DMS114 treated with DMSO at 0.1 percent for 48 hours (cell line): ENCODE data around the gene EPHA4.

ENCODE experiments used
- DNase-seq: peaks from one replicate; lab custom pipeline; 2025; ENCODE audit not compliant: unreplicated experiment; lab: John Stamatoyannopoulos, UW

Gene EPHA4

DNA sequence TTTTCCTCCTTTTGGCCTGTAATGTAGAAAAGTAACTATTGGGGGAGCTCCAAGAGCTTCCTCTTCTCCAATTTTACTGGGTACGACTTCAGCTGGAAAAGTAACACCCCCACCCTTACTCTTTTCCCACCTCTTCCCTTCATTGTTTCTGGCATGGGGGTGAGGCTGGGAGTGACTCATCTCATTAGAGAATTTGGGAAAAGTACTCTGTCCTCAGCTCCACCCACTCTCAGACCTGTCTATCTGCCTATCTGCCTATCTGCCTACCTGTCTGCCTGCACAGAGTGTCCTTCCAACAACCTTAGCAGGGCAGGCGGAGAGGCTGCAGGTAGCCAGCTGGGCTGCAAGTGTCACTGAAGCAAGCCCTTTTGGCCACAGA lies 93.6 kb downstream of the EPHA4 start:
- no peak for DNase-seq

DNA sequence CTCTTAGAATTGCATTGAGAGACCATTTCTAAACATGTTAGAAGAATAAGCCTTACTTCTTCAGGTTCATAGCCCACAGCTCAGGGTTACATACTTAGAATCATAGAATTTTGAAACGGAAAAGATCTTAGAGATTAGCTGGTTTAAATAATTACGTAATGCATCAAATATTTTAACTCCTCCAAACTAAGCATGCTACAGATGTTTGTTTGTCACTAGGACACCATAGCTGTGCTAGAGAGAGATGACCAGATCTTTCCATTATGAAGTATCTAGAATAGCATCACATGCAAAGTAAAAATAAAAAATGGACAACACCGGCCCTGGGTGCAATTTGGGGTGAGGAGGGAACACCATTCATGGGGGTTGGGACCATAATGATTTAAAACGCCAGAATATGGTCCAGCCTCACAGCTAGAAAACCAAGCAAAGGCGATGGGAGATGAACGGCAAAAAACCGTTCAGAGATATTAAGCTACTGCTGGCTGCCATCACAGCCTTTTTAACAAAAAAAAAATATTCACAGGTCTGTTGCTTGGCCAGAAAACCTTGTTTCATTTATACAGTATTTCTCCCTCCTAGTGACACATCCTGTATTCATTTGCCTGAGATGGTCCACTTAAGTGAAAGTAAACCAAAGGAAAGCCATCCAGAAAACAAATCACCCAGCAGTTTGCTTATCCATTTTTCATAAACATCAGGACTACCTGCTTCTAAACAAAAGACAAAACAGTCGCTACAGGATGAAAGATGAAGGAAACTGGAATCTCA lies 94.2 kb downstream of the EPHA4 start:
- DNase-seq = no peak

DNA sequence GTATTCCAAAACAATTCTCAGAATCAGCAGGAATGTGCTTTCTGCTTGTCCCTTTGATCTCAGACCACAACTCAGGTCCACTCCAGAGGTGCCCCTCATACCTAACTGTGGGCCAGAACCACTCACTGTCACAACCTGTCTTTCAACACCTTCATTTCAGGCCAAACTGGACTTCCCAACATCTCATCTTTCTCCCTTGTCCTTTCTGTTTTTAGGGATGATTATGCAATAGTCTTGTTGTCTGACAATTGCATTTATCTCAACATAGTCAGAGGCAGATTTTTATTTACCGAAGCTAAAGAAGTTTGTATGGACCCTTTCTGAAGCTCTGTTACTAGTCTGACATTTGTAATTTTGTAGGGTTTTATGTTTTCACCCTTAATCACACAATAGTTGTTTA lies 95.9 kb downstream of the EPHA4 start:
- no peak for DNase-seq

DNA sequence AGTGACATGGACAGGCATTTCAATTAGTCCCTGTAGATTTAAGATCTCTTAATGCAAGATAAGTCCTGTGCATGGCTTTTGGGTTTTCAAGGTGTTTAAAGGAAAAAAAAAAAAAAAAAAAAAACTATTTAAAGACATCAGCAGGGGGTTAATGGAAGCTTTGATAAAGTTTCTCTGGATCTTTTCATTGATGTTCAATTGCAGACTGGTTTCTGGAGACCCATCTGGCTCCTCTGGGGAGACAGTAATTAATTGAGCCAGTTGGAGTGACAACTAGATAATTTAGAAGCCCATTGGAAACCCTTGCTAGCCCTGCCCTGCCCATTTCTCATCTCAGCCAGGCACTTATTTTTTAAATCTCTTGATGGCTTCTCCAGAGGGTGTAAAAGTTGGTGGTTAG lies 98.7 kb downstream of the EPHA4 start:
- no peak for DNase-seq

DNA sequence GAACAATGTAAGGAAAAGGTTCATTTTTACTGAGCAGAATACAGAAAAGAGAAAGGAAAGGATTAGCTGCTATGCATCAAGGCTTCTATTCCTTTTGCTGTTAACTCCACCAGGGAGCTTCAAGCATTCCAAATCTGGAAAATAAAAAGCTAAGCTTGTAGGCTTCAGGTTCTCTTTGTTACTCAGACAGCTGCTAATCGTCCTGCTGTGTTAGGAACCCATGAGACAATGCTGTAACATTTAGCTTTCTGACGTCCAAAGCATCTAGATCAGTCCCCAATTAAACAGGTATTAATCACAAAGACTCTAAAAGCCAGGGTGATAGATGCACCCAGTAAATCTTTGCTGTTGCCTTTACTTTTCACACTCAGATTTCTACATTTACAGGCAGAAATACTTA lies 103.8 kb downstream of the EPHA4 start:
- DNase-seq = no peak

DNA sequence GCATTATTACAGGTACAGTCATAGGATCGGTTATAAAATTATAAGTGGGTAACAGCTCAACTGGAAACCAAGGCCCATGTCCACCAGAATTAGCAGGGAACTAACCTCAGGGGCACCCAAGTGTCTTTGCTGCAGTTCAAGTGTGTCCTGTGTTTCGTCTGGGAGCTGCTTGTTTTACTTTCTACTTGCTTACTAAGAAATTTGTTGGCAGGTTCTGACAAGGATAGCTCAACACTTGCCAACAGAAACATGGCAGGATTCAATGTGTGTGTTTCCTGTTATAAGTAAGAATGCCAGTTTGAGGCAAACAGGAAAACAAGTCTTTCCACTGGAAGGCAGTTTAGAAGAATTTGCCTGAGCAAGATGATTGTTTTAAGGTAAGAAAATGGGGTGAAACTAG lies 104.5 kb downstream of the EPHA4 start:
- no peak for DNase-seq

DNA sequence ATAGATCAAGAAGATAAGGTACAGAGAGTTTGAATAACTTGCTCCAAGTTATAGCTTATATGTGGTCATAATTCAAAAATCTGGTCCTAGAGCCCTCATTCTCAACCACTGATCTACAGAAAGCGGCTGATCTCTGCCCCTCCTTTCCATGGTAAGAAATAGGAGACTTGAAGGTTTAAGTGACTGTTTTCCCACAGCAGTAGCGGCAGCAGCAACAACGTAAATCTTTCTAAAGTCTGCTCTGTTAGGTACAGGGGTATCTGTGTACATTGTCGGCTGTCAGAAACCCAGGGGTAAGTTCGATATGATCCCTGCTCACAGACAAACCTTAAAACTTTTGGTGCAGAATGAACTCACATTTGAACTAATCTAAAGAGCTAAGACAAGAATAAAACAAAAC lies 105.4 kb downstream of the EPHA4 start:
- DNase-seq = no peak

DNA sequence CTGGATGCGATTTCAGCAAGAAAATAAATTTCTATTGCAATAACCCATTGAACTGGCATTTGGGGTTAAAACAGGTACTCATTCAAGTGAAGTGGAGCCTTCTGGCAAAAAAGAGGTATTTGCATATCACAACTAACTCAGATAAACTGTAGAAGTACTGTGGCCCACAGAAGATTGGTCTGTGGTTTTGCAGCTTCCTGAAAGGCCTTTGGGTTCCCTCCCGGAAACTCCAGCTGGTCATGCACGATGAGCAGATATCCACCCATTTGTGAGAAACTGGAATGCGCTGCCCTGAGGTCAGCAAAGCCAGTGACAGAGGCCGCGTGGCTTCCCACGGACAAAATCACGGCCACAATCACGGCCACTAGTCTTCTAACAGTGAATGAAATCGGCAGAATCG lies 106.3 kb downstream of the EPHA4 start:
- DNase-seq = no peak

DNA sequence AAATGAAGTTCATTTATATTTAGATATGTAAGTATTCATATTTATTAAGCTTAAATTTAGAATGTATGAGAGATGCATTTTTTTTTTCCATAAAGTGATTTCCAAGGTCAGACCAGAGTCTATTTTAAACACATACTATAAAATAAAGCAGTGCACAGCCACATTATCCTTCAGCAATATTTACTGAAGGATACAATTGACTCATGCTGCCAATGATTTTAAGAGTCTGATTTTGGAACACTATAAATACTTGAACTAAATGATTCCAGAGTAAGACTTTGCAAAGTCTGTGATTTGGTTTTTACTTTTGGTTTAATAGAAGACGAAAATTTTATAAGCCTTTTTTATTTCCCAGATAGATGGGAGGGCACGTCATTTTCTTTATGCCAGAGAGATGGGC lies 107.1 kb downstream of the EPHA4 start:
- DNase-seq = no peak

DNA sequence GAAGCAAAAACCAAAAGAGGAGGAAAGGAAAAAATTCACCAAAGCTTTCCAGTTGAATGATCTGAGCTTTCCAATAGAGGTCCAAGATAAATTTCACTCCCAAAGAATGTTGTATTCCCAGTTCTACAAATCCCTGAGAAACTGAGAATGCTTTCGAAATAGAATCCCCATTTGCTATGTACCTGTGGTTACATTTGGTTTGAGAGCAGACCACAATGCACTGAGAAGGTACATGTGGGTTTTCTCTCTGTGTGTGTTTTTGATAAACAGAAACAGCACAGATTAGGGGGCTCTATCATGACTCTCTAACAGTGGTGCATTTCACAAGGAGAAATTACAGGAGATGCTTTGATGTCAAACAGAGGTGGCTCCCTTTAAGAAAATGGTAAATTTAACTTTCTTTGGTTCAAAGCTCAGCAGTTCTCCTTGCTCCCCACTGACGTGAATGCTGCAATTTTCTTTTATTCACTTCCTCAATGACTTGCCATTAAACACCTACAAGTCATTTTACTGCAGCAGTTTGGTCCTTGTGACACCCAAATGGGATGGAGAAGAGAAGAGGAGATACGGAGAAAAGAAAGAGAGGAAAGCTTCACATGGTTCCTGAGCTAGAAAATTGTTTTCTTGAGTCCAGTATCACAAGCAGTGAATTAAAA lies 108.7 kb downstream of the EPHA4 start:
- DNase-seq = no peak

DNA sequence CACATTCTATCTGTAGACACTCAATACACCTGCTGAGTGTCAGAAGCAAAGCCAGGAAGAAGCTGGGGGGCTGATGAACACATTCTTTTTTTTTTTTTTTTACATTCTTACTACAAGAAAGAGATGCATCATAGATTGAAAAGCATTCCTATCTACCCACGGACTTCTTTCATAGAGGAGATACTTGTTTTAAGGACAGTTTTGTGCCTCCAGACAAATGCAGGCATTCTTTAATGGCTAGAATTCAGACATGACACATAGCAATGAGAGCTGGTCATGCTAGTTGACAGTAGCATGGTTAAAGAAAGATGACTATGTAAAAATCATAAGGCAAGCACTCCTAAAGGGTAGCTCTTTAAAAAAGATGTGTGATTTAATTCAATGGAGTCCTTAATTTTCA lies 110.2 kb downstream of the EPHA4 start:
- no peak for DNase-seq

DNA sequence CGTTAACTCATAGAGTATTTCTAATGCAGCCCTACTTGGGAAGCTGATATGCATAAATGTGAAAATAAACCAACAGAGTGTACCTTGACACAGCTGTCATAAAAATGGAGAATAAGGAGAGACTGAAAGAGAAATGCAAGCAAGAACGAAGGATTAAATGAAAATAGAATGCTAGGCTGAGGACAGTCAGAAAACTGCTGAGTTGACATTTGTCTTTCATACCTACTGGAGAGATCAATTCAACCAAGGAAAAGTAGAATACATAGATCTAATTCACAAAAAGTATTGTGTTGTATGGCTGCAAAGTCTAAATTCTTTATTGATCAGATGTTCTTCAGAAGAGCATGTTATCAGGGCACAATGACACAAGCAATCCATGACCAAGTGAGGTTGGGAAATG lies 112.0 kb downstream of the EPHA4 start:
- DNase-seq = no peak

DNA sequence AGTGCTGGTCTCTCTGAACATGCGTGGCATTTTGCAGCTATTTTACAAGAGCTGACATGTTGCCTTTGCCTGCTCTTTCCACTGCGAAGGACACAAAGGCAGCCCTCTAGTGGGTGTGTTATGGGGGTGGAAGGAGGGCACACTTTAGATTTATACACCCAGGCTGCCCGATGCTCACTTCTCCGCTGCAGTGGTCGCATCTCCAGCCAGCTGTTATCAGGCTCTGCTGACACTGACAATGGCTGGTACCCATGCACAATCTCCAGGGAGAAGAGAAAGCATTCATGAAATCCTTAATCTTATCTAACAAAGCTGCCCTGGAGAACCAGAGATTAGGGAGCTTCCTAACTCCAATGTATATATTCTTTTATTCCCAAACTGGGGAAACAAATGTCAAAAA lies 113.5 kb downstream of the EPHA4 start:
- no peak for DNase-seq

DNA sequence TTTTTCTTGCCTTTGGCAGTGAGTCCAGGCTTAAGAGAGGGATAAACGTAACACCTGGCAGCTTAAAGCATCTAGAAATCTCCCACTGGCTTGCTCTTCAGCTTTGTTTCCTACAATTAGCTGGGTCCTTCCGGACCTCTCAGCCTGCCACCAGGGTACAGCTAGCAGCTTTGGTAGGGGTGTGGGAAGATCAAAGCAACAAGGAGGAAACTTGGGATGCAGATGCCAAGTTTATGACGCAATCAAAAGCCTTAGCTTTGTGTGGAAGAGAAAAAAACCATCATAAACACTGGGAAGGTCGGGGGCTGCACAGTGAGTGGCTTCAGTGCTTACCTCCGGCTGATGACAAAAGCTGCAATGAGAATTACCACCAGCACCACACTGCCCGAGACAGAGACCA lies 116.9 kb downstream of the EPHA4 start:
- DNase-seq = no peak

DNA sequence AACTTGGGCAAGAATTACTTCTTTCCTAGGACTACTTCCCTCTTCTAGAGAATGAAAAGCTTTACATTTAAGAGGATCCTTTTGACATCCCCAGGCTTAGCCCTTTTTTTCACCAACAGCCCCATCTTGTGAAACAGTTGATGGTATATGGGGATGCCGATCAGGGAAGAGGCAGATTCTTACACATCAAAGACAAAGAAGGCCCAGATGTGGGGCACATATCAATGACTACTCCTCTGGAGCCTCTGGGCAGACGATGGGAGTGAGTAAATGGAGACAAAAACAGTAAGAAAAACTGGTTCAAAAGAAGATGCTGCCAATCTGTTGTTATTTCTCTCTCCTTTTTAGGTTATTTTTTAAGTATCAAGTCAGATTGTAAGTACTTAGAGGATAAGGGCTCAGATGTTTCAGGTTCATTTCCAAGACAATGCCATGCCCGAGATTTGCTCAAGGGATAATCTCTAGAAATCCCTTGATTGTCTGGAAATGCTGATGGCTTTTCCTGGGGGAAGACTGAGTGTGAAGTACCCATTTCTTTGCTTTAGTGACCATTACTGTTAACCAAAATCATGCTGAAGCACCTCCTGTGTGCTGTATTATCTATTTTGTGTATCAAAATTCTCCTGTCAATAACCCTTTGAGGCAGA lies 117.5 kb downstream of the EPHA4 start:
- DNase-seq = no peak

DNA sequence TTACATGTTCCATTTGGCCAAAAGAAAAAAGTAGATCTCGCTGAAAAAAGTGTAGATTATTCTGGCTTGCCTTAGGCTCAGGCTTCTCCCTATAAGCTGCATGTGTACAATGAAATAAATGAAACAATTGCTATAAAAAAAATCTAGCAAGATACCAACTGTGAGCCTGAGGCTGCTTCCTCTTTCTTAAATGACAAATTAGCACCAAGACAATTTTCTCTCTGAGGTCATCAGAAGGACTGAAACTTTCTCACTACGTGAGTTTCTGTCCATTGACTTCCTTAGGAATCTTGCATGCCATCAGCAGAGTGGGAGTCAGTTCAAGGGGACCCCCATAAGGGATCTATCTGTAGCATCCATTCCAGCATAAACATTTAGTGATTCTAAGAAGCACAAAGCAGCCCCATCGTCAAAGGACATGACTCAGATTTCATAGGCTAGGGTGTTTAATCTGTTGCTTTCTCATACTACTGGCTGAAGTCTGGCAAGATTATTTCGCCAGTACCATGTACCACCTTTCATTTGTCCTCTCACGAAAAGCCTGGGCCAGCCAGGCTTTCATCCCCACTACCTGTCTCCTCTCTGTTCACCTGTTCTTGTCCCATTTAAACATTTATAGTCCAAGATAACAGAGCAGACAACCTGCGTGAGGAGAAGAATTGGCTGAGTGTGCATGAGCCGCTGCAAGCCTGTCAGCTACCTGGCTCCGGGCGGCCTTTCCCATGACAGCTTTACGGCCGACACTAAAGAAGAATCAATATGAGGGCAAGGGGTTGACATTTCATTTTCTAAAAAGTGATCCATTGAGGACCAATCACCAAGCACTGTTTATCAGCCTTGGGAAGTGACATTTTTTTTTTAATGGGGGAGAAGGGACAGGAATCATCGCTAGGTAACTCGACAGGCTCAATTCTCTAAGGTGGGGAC lies 120.0 kb downstream of the EPHA4 start:
- DNase-seq = no peak

DNA sequence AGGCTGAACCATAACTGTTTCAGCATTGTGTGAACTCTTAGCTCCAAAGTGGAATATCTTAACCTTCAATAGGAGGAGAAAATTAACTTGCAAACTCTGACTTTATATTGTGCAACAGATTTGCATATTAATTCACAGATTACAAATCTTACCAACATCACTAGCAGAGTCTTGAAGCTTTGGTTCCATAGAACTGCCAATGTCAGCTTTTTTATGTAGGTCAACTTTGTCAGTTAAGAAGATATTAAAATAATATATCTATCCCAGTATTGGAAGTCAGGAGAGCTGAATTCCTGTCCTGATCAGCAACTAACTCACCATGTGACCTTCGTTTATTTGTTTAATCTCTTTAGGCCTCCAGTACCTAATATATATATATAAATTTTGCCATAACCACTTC lies 121.8 kb downstream of the EPHA4 start:
- DNase-seq = no peak

DNA sequence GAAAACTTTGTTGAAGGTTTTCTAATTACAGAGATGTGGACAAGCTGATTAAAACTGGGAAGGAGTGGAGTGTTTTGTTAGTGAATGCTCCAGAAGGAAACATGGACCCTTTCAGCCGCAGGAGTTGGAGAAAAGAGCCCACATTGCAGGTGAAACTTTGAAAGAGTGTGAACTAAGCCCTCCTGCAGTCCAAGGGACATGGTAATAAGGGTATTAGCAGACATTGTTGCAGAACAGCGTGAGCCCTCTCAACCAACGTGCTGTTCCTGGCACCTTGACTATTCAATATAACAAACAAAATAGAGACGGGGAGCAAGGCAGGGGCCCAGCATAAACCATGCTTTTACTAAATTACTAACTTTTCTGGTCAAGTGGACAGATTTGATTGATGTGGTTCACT lies 122.7 kb downstream of the EPHA4 start:
- no peak for DNase-seq

DNA sequence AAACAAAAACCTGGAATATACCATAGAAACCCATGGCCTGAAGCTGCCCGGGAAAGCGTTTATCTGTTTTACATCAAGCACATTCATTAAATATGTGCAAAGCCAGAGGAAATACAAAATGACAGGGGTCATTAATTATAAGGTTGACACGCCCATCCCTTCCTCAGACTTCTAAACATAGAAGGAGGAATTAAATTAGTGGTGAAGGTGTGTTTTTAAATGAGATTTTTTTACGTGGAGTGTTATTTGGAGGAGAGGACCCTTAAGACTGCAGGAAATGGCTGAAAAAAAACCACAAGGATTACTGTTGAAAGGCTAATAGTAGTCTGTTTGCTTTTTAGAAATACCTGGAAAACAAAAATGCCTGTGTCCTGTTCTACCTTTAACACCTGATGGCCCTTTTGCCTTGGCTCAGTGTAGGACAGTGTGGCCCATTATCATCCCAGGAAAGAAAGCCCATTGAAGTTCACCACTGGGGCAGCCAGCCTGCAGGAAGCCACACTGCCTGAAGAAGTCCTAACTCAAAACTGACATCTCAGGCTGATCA lies 123.2 kb downstream of the EPHA4 start:
- no peak for DNase-seq

DNA sequence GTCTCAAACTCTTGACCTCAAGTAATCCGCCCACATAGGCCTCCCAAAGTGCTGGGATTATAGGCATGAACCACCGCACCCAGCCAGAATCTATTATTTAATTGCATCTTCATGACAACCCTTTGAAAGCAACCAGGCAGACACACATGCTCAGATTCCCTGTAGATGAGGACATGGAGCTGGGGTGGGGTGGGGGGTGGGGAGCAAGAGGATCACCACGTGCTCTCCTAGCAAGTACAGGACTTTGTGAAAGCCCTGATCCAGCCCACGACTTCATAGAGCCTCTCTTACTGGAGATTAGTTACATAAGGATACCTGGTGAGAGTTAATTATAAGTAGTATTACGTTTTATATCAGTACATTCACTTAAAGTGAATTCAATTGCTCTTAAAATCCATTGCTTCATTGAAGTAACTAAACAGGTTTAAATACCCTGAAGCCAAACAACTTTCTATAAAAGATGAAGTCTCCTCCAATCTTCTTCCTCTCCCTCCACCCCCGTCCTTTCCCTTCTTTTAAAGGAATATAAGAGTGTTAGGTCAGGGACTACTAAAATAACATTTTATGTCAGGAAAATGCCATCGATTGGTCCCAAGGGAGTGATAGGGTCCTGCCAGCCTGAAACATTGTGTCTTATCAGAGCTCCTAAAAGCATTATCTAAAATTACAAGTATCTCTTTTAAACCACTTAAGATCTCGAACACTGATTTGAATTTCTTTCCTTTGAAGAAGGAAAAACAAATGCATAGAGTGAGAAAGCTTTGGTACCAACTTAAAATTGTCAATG lies 123.9 kb downstream of the EPHA4 start:
- DNase-seq = no peak
